Esophagus (tissue), 2 donors: Measurements from ENCODE around the gene KBTBD3. TPM values are rescaled to one million over a fixed set of nuclear protein-coding genes. Genes with fewer than 3 reads are reported as not detected.
"Not testable (repeated sequence)": the region's sequence is repeated elsewhere in the genome, so short reads cannot be mapped to it uniquely, and the experiment has no call there.

ENCODE experiments used
- H3K27ac ChIP-seq, 2 donors: one replicate each; pipeline ENCODE4 v1.5.1; 2013; ENCODE audit warnings: low read depth in 2 of 2, mild to moderate bottlenecking in 2 of 2, inconsistent platforms in 1 of 2, low read length in 1 of 2, moderate library complexity in 1 of 2
- H3K27me3 ChIP-seq, 2 donors: one replicate each; pipeline ENCODE4 v1.6.1; 2013; ENCODE audit warnings: low read length in 2 of 2, control low read depth in 1 of 2, mild to moderate bottlenecking in 1 of 2; ENCODE audit not compliant: insufficient read depth in 2 of 2, control insufficient read depth in 1 of 2
- H3K36me3 ChIP-seq, 2 donors: one replicate each; pipeline ENCODE4 v1.6.1; 2013; ENCODE audit warnings: low read length in 1 of 2; ENCODE audit not compliant: control insufficient read depth in 2 of 2, insufficient read depth in 2 of 2
- H3K4me1 ChIP-seq, 2 donors: one replicate each; pipeline ENCODE4 v1.6.1; 2013; ENCODE audit warnings: low read length in 1 of 2; ENCODE audit not compliant: control insufficient read depth in 2 of 2, insufficient read depth in 2 of 2
- H3K4me3 ChIP-seq, 2 donors: one replicate each; pipeline ENCODE4 v1.5.1; 2013; ENCODE audit warnings: low read length in 2 of 2, mild to moderate bottlenecking in 2 of 2, low read depth in 1 of 2, moderate library complexity in 1 of 2
- H3K9me3 ChIP-seq, 2 donors: one replicate each; pipeline ENCODE4 v1.6.1; 2013; ENCODE audit warnings: mild to moderate bottlenecking in 2 of 2, low read depth in 1 of 2, low read length in 1 of 2, moderate library complexity in 1 of 2; ENCODE audit not compliant: control insufficient read depth in 2 of 2, insufficient read depth in 1 of 2
- WGBS, 2 donors: extraction: QIAGEN DNeasy Blood & Tissue Kit; methylation state at CpG; one replicate each; pipeline ENCODE4 v1.1.7; 2013; 5-methylcytosine and 5-hydroxymethylcytosine counted together
- polyA plus RNA-seq, 2 donors: library from polyadenylated mRNA; stranded (reverse); fragments of 200-250 nt; gene quantifications; one replicate each; pipeline ENCODE4 v1.2.3, GENCODE V29; 2013
- donor health status: healthy with polysubstance abuse.
- donor health status: Bipolar disorder and iron deficiency.

The KBTBD3 gene
- polyA plus RNA-seq, 2 donors: 1.5 to 2.6 TPM

DNA sequence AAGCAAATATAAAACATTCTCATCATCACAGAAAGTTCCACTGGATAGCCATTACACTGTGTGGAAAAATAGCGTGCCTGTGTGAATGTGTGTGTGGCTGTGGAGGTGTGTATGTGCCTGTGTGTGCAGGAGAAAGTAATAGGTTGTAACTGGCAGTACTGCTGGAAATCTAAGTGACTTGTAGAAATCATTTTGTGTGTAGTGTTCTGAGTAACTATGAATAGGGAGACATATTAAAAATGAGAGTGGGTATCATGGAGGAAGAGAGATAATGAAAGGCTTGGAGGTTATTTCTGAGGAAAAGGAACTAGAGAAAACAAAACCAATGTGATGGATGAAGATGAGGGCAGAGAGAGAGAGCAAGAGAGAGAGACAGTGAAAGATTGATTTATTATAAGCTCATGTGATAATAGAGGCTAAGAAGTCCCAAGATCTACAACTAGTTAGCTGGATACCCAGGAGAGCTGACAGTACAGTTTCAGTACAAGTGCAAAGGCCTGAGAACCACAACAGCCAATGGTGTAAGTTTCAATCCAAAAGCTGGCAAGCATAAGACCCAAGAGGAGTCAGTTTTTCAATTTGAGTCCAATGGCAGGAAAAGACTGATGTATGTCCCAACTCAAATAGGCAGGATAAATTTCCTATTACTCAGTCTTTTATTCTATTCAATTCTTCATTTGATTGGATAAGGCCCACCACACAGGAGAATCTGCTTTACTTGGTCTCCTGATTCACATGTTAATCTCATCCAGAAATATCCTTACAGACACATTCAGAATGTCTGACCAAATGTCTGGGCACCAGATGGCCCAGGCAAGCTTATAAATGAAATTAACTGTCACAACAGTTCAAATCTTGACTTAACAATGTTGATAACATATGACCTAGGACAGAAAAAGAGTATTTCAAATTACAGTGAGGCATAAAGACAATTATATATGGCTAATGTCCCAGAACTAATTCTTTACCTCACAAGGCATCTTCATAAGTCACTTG, 14.9 kb downstream of the KBTBD3 start:
- 99 to 100% methylated on average over 1 of the region's 1 CpG for WGBS, 2 donors
- Histone ChIP-seq H3K27ac (no peak overlapping the region), H3K36me3 (no peaks in the 10 kb centered on the region), H3K27me3 (no peaks in the 10 kb centered on the region), H3K9me3 (no peaks in the 10 kb centered on the region), H3K4me1 (no peaks in the 10 kb centered on the region), H3K4me3 (no peak overlapping the region)

GRCh38 chr11:106061249-106061784, 15.8 kb downstream of the KBTBD3 start:
- H3K27ac ChIP-seq: no peak overlapping the region
- no peaks in the 10 kb centered on the region for H3K36me3 ChIP-seq
- H3K4me1 ChIP-seq: no peaks in the 10 kb centered on the region
- no peaks in the 10 kb centered on the region for H3K27me3 ChIP-seq
- no peaks in the 10 kb centered on the region for H3K9me3 ChIP-seq
- no peak overlapping the region for H3K4me3 ChIP-seq

DNA sequence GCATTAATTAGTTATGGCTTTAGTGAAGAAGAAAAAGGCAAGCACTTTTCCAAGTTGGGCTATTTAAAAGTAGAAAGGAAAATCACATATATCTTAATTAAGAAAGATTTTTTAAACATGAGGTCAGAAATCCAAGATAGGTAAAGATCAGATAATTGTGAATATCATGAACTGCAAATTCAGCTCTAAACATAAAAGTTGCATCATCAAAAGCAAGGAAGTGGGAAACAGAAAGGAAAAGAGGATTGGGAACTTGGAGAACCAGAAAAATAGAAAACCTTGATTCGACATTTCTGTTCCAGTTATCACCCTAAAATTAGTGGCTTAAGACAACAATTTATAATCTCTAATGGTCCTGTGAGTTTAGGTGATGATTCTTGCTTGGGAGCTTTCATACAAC, 17.5 kb downstream of the KBTBD3 start:
- WGBS, 2 donors: 82 to 88% methylated on average over 1 of the region's 1 CpG
- no peaks in the 10 kb centered on the region for H3K9me3 ChIP-seq
- H3K27ac ChIP-seq: no peak overlapping the region
- H3K4me3 ChIP-seq: no peak overlapping the region
- no peaks in the 10 kb centered on the region for H3K27me3 ChIP-seq
- no peaks in the 10 kb centered on the region for H3K4me1 ChIP-seq
- H3K36me3 ChIP-seq: no peaks in the 10 kb centered on the region

DNA sequence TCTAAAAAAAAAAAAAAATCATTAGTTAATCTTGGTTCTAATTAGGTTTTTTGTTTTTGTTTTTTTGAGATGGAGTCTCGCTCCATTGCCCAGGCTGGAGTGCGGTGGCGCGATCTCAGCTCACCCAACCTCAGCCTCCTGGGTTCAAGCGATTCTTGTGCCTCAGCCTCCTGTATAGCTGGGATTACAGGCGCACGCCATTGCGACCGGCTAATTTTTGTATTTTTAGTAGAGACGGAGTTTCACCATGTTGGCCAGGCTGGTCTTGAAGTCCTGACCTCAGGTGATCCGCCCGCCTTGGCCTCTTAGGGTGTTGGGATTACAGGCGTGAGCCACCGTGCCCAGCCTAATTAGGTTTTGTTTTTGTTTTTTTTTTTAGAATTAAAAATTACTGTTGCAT, 18.8 kb downstream of the KBTBD3 start:
- WGBS, 2 donors: 90 to 99% methylated on average over 14 of the region's 14 CpGs
- not testable (repeated sequence) for H3K4me3 ChIP-seq, H3K36me3 ChIP-seq, H3K9me3 ChIP-seq, H3K27ac ChIP-seq, H3K4me1 ChIP-seq, H3K27me3 ChIP-seq

DNA sequence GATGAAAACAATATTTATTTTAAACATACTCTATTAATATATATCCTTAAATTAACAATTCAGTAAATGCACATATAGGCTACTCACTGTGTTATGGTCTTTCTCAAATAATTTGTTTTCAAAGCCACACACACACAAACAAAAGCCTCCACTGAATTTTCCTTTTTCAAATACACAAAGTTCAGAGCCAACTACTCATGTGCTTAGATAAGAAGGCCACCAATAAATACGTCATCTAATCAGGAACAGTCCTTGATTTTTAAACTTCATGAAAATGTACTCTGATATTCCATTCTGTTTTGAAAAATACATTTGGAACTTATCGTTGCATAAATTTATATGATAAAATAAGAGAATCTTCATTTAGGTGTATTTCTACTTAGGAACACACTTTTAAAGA, 26.0 kb downstream of the KBTBD3 start:
- H3K9me3 ChIP-seq: no peaks in the 10 kb centered on the region
- 75 to 89% methylated on average over 2 of the region's 2 CpGs for WGBS, 2 donors
- no peak overlapping the region for H3K27ac ChIP-seq
- H3K4me3 ChIP-seq: no peak overlapping the region
- no peaks in the 10 kb centered on the region for H3K36me3 ChIP-seq
- H3K4me1 ChIP-seq: no peaks in the 10 kb centered on the region
- no peaks in the 10 kb centered on the region for H3K27me3 ChIP-seq

DNA sequence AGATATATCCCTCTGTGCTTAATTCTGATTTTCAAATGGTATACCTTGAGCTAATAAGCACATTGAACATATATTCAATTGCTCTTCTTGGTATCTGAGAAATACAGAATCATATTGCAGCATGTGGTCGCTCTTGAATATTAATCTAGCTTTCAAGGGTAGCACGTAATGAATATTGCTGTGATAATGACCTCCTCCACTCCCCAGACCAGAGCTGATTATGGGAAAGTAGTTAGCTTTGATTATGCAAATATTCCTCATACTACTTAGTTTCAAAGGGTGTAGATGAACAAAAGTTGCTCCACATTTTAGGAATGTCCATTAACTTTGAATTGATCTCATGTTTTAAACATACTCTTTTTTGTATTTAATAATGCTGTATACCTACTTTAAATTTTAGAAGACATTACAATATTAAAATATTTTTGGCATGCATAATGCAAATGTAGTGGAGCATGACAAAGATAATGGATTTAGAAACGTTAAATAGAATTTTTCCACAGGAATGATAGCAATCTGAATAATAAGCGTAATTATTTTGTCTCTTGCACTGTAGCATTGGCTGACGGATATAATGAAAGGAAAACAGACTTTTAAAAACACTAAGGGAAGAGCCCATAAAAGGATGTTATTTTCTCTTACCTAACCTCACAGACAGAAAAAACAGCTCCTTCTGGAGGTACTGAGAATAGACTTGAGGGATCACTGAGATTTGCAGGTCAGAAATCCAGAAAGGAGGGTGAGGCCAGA, 27.2 kb downstream of the KBTBD3 start:
- no peaks in the 10 kb centered on the region for H3K36me3 ChIP-seq
- H3K4me3 ChIP-seq: no peak overlapping the region
- H3K4me1 ChIP-seq: no peaks in the 10 kb centered on the region
- 71 to 72% methylated on average over 5 of the region's 5 CpGs for WGBS, 2 donors
- no peaks in the 10 kb centered on the region for H3K27me3 ChIP-seq
- no peaks in the 10 kb centered on the region for H3K9me3 ChIP-seq
- H3K27ac ChIP-seq: no peak overlapping the region

GRCh38 chr11:106047631-106048030, 29.5 kb downstream of the KBTBD3 start:
- Histone ChIP-seq H3K27me3 (no peaks in the 10 kb centered on the region), H3K27ac (no peak overlapping the region), H3K4me1 (no peaks in the 10 kb centered on the region), H3K4me3 (no peak overlapping the region), H3K36me3 (no peaks in the 10 kb centered on the region), H3K9me3 (no peaks in the 10 kb centered on the region)

DNA sequence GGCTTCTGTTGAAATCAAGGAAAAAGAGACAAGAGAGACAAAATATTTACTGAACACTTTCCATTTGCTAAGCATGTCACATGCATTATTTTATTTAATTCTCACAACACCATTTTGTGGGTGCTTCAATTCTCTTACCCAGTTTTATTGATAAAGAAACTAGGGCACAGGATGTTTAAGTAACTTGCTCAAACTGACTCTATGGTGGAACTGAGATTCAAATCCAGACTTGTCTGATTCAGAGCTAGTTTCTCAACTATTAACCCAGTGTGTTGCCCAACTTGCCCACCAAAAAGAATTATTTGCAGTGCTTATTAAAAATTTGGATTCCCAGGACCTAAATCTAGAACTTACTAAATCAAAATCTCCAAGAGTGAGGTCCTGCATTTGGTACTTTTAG, 33.6 kb downstream of the KBTBD3 start:
- no peaks in the 10 kb centered on the region for H3K27me3 ChIP-seq
- H3K27ac ChIP-seq: no peak overlapping the region
- no peaks in the 10 kb centered on the region for H3K9me3 ChIP-seq
- H3K36me3 ChIP-seq: no peaks in the 10 kb centered on the region
- no peaks in the 10 kb centered on the region for H3K4me1 ChIP-seq
- no peak overlapping the region for H3K4me3 ChIP-seq

- Histone ChIP-seq H3K4me3 (no peak overlapping the region), H3K9me3 (no peaks in the 10 kb centered on the region), H3K4me1 (no peaks in the 10 kb centered on the region), H3K27ac (no peak overlapping the region), H3K36me3 (no peaks in the 10 kb centered on the region), H3K27me3 (no peaks in the 10 kb centered on the region)
- 68 to 69% methylated on average over 2 of the region's 2 CpGs for WGBS, 2 donors
Observed at GRCh38 chr11:106032861-106033260, 44.3 kb downstream of the KBTBD3 start.
